Vagina (tissue), 2 donors: ENCODE results near the gene ARPC5L. TPM values are rescaled to one million over a fixed set of nuclear protein-coding genes. Genes with fewer than 3 reads are reported as not detected.
A peak's percentile ranks its signal among the peaks of the same experiment; 100 is the strongest.

ENCODE experiments used
- DNase-seq, 2 donors: peaks; one replicate each; pipeline ENCODE4 v3.0.0-alpha.2; 2017; ENCODE audit errors: extremely low spot score in 2 of 2
- H3K27ac ChIP-seq: fragments of 200-600 bp; sonication (generic); one replicate; pipeline ENCODE4 v1.5.1; 2019
- H3K27me3 ChIP-seq: fragments of 200-600 bp; sonication (generic); one replicate; pipeline ENCODE4 v1.5.1; 2019
- H3K36me3 ChIP-seq, 2 donors: fragments of 200-600 bp; sonication (generic); one replicate each; pipeline ENCODE4 v1.5.1; 2017 to 2019
- H3K4me1 ChIP-seq: fragments of 200-600 bp; sonication (generic); one replicate; pipeline ENCODE4 v1.5.1; 2019
- H3K4me3 ChIP-seq, 2 donors: fragments of 200-600 bp; sonication (generic); 1 replicate in 1 of 2; 2 replicates in 1 of 2; pipeline ENCODE4 v1.5.1; 2016 to 2019
- H3K9me3 ChIP-seq: fragments of 200-600 bp; sonication (generic); one replicate; pipeline ENCODE4 v1.5.1; 2019
- POLR2A ChIP-seq, 2 donors: fragments of 450-650 bp; IDR thresholded peaks; one replicate each; pipeline ENCODE4 v1.6.1; 2017; ENCODE audit warnings: antibody characterized with exemption in 2 of 2, mild to moderate bottlenecking in 2 of 2, moderate library complexity in 2 of 2
- POLR2AphosphoS5 ChIP-seq, 2 donors: sonication (generic); formaldehyde crosslinking; IDR thresholded peaks; one replicate each; pipeline ENCODE4 v1.9.0; 2017; ENCODE audit warnings: antibody characterized with exemption in 2 of 2, mild to moderate bottlenecking in 2 of 2, low read depth in 1 of 2; ENCODE audit not compliant: insufficient read depth in 1 of 2
- intact Hi-C: fragments of 100-400 bp; cut with DNase I; formaldehyde crosslinking; loops from one replicate; pipeline ENCODE4 v1.15.1; 2023
- total RNA-seq: library from RNA; depleted of rRNA; stranded (reverse); fragments of >200 nt; gene quantifications from one replicate; pipeline ENCODE4 v1.2.3, GENCODE V29; 2016
- TF ChIP-seq, protein P1 (sequence below), 3 experiments: fragments of 450-650 bp in 2 of 3; fragments of 200-600 bp in 1 of 3; sonication (generic) in 1 of 3; IDR thresholded peaks; one replicate each; pipeline ENCODE4 v1.5.1; 2017 to 2019; ENCODE audit warnings: antibody characterized with exemption in 3 of 3, mild to moderate bottlenecking in 2 of 3, moderate library complexity in 2 of 3

The ARPC5L gene
- total RNA-seq, 1 donor from 2014 or later: 28.5 TPM

DNA sequence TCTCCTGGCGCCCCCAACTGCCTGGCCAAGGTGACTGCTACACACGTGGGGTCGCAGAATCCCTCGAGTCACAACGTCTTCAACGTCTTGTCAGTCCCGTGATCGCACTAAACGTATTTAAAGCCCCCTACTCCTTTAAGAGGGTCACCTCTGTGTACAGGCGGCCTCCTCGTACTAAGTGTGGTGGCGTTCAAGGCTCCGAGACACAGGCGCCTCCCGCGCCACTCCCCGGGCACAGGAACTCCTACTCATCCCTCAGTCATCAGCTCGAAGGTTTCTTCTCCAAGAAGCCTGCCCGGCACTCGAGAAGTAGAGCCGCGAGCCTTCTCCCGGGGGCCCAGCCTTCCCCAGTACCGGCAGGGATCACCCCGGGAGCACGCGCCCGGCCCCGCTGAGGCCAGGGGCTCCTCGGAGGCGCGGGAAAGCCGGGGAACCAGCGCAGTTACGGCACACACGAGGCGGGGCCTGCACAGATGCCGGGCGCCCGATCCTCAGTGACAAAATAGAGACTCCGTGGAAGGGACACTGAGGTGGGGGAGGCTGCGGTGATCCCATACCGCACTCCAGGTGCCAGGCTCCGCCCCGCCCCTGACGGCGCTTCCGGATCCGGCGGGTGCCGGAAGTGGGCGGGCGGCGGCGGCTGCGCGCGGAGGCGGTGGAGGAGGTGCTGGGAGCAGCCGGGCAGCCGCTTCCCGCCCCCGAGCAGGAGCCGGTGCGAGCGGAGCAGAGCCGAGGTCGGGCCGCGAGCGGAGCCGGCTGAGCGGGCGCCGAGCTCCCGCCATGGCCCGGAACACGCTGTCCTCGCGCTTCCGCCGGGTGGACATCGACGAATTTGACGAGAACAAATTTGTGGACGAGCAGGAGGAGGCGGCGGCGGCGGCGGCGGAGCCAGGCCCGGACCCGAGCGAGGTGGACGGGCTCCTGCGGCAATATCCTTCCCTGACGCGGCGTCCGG is 6.9 kb downstream of the ARPC5L start:
- peak overlapping the region; percentile 57 to 98 for H3K4me3 ChIP-seq
- peaks cover 0 to 7% of the 10 kb centered on the region in 2 donors for H3K36me3 ChIP-seq
- H3K4me1 ChIP-seq: peaks cover 56% of the 10 kb centered on the region
- TF ChIP-seq, protein P1, sequence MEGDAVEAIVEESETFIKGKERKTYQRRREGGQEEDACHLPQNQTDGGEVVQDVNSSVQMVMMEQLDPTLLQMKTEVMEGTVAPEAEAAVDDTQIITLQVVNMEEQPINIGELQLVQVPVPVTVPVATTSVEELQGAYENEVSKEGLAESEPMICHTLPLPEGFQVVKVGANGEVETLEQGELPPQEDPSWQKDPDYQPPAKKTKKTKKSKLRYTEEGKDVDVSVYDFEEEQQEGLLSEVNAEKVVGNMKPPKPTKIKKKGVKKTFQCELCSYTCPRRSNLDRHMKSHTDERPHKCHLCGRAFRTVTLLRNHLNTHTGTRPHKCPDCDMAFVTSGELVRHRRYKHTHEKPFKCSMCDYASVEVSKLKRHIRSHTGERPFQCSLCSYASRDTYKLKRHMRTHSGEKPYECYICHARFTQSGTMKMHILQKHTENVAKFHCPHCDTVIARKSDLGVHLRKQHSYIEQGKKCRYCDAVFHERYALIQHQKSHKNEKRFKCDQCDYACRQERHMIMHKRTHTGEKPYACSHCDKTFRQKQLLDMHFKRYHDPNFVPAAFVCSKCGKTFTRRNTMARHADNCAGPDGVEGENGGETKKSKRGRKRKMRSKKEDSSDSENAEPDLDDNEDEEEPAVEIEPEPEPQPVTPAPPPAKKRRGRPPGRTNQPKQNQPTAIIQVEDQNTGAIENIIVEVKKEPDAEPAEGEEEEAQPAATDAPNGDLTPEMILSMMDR (IDR thresholded peaks at IDR 0.05): no peak
- TF ChIP-seq POLR2A (IDR thresholded peaks at IDR 0.05) (peak in 1 of 2 donors; percentile 92), POLR2AphosphoS5 (IDR thresholded peaks at IDR 0.05; ENCODE audit: insufficient read depth in 1 of 2, low read depth in 1 of 2) (peak; percentile 10 to 98)
- peak overlapping the region; percentile 84 for H3K27ac ChIP-seq
- no peaks in the 10 kb centered on the region for H3K27me3 ChIP-seq
- H3K9me3 ChIP-seq: no peaks in the 10 kb centered on the region
- intact Hi-C loops: no loop called here
- DNase-seq: no peak

DNA sequence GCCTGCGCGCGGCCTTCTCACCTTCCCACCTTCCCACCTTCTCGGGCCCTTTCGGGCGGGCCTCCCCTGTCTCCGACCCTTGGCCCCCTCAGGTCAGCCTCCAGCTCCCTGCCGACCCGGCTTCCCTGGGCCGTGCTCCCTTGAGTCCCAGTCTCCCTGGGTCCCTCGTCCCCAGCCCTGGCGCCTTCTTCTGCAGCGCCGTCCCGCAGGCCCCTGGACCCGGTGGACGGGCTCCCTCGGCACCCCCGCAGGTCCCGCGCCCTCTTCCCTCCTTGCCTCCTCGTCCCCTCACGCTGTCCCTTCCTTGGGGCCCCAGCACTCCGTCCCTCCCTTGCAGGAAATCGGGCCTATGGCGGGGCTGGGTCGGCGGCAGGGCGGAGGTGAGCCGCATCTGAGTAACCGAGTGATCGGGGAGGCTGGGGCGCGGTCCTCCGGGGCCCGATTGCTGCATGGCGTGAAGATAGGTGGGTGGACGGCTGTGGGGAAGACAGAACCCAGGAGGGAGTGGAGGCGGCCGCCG is 7.6 kb downstream of the ARPC5L start:
- Histone ChIP-seq H3K27ac (peak overlapping the region; percentile 84), H3K4me1 (peaks cover 62% of the 10 kb centered on the region), H3K9me3 (no peaks in the 10 kb centered on the region), H3K36me3 (peaks cover 0 to 14% of the 10 kb centered on the region in 2 donors), H3K4me3 (peak overlapping the region; percentile 57 to 98), H3K27me3 (no peaks in the 10 kb centered on the region)
- DNase-seq: no peak
- TF ChIP-seq POLR2AphosphoS5 (IDR thresholded peaks at IDR 0.05; ENCODE audit: insufficient read depth in 1 of 2, low read depth in 1 of 2): no peak
- TF ChIP-seq, protein P1 (IDR thresholded peaks at IDR 0.05): no peak
- no peak for TF ChIP-seq POLR2A (IDR thresholded peaks at IDR 0.05)
- intact Hi-C loops: no loop called here

DNA sequence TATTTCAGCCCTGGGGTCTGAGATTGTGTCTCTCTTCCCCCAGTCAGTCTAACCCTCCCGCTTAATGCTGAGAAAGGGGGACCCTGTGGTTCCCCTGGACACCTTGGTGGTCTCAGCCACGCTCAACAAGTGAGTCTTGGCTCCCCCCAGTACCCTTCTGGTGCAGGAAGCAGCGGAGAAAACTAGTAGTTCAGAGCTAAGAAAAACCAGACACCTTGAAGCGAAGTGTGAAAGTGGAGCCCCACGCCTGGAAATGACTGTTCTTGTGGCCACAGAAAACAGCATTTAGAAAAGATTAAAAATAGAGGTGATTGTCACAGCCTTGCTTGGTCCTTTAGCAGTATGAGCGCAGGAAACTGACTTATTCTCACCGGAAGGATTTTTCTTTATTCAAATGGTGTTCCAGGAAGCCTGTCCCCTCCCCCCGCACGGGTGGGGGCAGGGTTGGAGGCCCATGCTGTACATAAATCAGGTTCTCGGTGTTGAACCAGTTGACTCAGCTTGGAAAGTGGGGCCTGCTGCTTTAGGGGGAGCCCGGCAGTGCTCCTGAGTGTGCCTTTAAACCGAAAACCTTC is 8.1 kb downstream of the ARPC5L start:
- Histone ChIP-seq H3K4me1 (peaks cover 62% of the 10 kb centered on the region), H3K9me3 (no peaks in the 10 kb centered on the region), H3K27ac (peak overlapping the region; percentile 84), H3K27me3 (no peaks in the 10 kb centered on the region), H3K4me3 (peak overlapping the region; percentile 57 to 98), H3K36me3 (peaks cover 0 to 19% of the 10 kb centered on the region in 2 donors)
- intact Hi-C loops: no loop called here
- TF ChIP-seq, protein P1 (IDR thresholded peaks at IDR 0.05): no peak
- TF ChIP-seq POLR2AphosphoS5 (IDR thresholded peaks at IDR 0.05; ENCODE audit: insufficient read depth in 1 of 2, low read depth in 1 of 2) (peak in 1 of 2 donors; percentile 34), POLR2A (IDR thresholded peaks at IDR 0.05) (no peak)
- no peak for DNase-seq

DNA sequence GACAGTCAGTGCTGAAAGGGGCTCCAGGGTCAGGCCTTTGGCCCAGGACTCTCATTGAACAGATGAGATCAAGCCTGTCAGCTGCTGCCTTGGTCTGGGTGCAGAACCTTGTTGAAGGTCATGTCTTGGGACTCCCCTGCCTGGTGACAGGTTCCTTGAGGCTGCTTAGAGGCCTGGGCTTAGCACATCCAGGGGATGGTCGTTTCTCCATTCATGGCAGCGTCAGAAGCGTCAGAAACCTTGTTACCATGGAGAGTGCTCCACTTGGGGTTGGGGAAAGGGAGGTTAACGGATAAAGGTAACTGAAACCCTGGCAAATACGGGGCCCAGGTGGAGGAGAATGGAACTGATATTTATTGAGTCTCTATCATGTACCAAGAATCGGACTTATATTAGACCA is 8.8 kb downstream of the ARPC5L start:
- Histone ChIP-seq H3K36me3 (peaks cover 0 to 26% of the 10 kb centered on the region in 2 donors), H3K27me3 (no peaks in the 10 kb centered on the region), H3K9me3 (no peaks in the 10 kb centered on the region), H3K27ac (peak overlapping the region; percentile 84), H3K4me1 (peaks cover 62% of the 10 kb centered on the region), H3K4me3 (peak overlapping the region; percentile 57 to 98)
- intact Hi-C loops: no loop called here
- no peak for DNase-seq
- TF ChIP-seq POLR2A (IDR thresholded peaks at IDR 0.05) (no peak), POLR2AphosphoS5 (IDR thresholded peaks at IDR 0.05; ENCODE audit: insufficient read depth in 1 of 2, low read depth in 1 of 2) (no peak)
- TF ChIP-seq, protein P1 (IDR thresholded peaks at IDR 0.05): no peak
